ENCODE data around the gene DOCK9. TPM values are rescaled to one million over a fixed set of nuclear protein-coding genes. Genes with fewer than 3 reads are reported as not detected.

Gene DOCK9
- total RNA-seq, 1 experiment from 2014 or later, result 36.6 TPM

- Mint-ChIP-seq H3K36me3 (no peaks in the 10 kb centered on the region), H3K27ac (no peak overlapping the region), H3K4me3 (no peak overlapping the region), H3K27me3 (ENCODE audit: low read depth) (no peaks in the 10 kb centered on the region), H3K4me1 (peaks cover 12% of the 10 kb centered on the region), H3K9me3 (no peaks in the 10 kb centered on the region)
- TF ChIP-seq ZBTB21 (CRISPR knock-in tag; IDR thresholded peaks at IDR 0.05; ENCODE audit: borderline replicate concordance), result no peak
- TF ChIP-seq ETV6 (CRISPR knock-in tag; IDR thresholded peaks at IDR 0.05), result no peak
- no peak for TF ChIP-seq ZNF232 (CRISPR knock-in tag; IDR thresholded peaks at IDR 0.05)
- no peak for TF ChIP-seq TCF7 (CRISPR knock-in tag; IDR thresholded peaks at IDR 0.05; ENCODE audit: low read depth)
- no peak for DNase-seq (ENCODE audit: low spot score)
- no peak for ATAC-seq
- CTCF ChIA-PET, result no interaction called here
- POLR2A ChIA-PET, result no interaction called here
Observed at GRCh38 chr13:98846986-98847385, 130.9 kb downstream of the DOCK9 start.

- H3K36me3 Mint-ChIP-seq, result no peaks in the 10 kb centered on the region
- TF ChIP-seq ZNF532 (CRISPR knock-in tag; IDR thresholded peaks at IDR 0.05; ENCODE audit: borderline replicate concordance) (no peak), MAX (CRISPR knock-in tag; IDR thresholded peaks at IDR 0.05) (no peak), SP1 (CRISPR knock-in tag; conservative IDR thresholded peaks at IDR 0.05) (no peak), NR1H2 (CRISPR knock-in tag; IDR thresholded peaks at IDR 0.05) (no peak), USF2 (CRISPR knock-in tag; IDR thresholded peaks at IDR 0.05) (no peak), NFYB (CRISPR knock-in tag; conservative IDR thresholded peaks at IDR 0.05; ENCODE audit: low read depth) (no peak), FOXP1 (CRISPR knock-in tag; IDR thresholded peaks at IDR 0.05; ENCODE audit: borderline replicate concordance) (no peak), GRHL2 (CRISPR knock-in tag; IDR thresholded peaks at IDR 0.05; ENCODE audit: insufficient replicate concordance, severe bottlenecking) (no peak), ZNF263 (CRISPR knock-in tag; IDR thresholded peaks at IDR 0.05; ENCODE audit: low read depth) (no peak), NR3C1 (CRISPR knock-in tag; conservative IDR thresholded peaks at IDR 0.05; ENCODE audit: low read depth) (no peak), E2F4 (CRISPR knock-in tag; IDR thresholded peaks at IDR 0.05; ENCODE audit: borderline replicate concordance, low read depth) (no peak), ARID4B (CRISPR knock-in tag; IDR thresholded peaks at IDR 0.05; ENCODE audit: borderline replicate concordance) (no peak), PRDM15 (CRISPR knock-in tag; IDR thresholded peaks at IDR 0.05) (no peak), ZNF232 (CRISPR knock-in tag; IDR thresholded peaks at IDR 0.05) (no peak)
- H3K4me3 Mint-ChIP-seq, result no peak overlapping the region
- H3K27me3 Mint-ChIP-seq (ENCODE audit: low read depth), result no peaks in the 10 kb centered on the region
- ATAC-seq (no peak), DNase-seq (ENCODE audit: low spot score) (no peak)
- H3K9me3 Mint-ChIP-seq, result no peaks in the 10 kb centered on the region
- no peak overlapping the region for H3K27ac Mint-ChIP-seq
- ChIA-PET CTCF (no interaction called here), POLR2A (no interaction called here)
- H3K4me1 Mint-ChIP-seq, result peaks cover 12% of the 10 kb centered on the region
Observed at GRCh38 chr13:98846521-98846920, 131.3 kb downstream of the DOCK9 start.

Data from WTC11 (cell line).